HG03196 (cell line): Measurements from ENCODE around the gene PPP1R13L.
"Not testable (repeated sequence)": the region's sequence is repeated elsewhere in the genome, so short reads cannot be mapped to it uniquely, and the experiment has no call there.

ENCODE experiments used
- ATAC-seq: cut with Tn5 transposase; IDR thresholded peaks from one replicate; pipeline ENCODE4 v1.9.1; 2021; ENCODE audit not compliant: unreplicated experiment

PPP1R13L gene

DNA sequence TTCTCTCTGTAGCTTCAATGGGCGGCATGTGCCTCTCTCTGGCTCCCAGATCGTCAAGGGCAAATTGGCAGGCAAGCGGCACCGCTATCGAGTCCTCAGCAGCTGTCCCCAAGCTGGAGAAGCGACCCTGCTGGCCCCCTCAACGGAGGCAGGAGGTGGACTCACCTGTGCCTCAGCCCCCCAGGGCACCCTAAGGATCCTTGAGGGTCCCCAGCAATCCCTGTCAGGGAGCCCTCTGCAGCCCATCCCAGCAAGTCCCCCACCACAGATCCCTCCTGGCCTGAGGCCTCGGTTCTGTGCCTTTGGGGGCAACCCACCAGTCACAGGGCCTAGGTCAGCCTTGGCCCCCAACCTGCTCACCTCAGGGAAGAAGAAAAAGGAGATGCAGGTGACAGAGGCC is 3.3 kb upstream of the PPP1R13L start:
- no peak for ATAC-seq

DNA sequence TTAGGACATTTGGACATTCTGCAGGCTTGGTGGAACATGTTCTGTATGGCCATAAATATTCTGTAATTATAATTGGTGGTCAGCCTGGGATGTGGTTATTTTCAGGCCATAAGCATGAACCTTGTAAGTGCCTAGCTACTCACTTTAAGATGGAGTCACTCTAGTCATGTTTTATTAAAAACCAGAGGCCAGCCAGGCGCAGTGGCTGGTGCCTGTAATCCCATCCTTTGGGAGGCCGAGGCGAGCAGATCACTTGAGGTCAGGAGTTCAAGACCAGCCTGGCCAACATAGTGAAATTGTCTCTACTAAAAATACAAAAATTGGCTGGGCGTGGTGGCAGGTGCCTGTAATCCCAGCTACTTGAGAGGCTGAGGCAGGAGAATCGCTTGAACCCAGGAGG is 2.7 kb upstream of the PPP1R13L start:
- ATAC-seq, result not testable (repeated sequence)

DNA sequence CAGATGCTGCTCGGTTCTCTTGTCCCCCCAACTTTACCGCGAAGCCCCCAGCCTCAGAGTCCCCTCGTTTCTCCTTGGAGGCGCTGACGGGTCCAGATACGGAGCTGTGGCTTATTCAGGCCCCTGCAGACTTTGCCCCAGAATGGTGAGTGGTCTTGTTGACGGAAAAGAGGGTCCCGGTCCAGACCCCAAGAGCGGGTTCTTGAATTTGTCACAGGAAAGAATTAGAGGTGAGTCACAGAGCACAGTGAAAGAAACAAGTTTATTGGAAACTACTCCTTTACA is 2.2 kb upstream of the PPP1R13L start:
- ATAC-seq, result no peak

DNA sequence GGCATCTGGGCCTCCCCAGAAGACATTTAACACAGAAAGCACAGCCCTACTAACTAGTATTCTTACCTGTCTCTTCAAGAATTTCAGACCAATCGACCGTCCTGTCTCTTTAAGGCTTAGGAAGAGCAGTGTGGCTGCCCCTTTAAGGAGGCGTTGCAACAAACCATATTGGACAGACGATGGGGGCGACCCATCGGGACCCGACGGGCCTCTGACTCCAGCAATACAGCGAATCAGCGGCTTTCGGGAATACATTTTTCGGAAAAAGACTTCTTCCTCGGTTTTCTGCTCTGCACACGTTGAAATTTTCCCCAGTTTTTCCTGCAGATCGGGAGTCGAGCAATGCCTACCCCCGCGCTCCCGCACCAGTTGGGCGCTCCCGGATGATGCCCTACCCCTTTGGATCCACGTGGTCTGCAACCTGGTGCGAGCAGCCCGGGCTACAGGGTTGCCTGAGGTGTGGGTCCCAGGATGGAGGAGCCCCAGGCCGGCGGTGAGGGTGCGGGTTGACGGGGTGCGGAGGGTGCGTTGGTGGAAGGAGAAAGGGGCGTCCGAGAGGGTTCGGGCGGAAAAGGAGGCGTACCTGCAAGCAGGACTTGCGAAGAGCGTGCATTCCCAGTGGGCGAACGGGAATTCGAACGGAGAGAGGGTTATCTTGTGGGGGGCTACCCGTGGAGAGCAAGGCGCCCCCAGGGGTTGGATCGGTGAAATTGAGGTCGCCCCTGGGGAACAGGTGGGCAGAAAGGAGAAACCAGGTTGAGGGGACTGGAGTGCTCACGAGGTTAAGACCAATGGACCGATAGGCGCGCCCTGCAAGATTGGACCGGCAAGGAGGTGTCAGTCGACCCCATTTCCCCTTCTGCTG is 1.6 kb upstream of the PPP1R13L start, which contains the start of gene POLR1G:
TSS of gene POLR1G (plus strand) at position 419 of the 865 bp plus-strand sequence. CDS start at position 472, 53 bp downstream.
- ATAC-seq, result peak; percentile 66

DNA sequence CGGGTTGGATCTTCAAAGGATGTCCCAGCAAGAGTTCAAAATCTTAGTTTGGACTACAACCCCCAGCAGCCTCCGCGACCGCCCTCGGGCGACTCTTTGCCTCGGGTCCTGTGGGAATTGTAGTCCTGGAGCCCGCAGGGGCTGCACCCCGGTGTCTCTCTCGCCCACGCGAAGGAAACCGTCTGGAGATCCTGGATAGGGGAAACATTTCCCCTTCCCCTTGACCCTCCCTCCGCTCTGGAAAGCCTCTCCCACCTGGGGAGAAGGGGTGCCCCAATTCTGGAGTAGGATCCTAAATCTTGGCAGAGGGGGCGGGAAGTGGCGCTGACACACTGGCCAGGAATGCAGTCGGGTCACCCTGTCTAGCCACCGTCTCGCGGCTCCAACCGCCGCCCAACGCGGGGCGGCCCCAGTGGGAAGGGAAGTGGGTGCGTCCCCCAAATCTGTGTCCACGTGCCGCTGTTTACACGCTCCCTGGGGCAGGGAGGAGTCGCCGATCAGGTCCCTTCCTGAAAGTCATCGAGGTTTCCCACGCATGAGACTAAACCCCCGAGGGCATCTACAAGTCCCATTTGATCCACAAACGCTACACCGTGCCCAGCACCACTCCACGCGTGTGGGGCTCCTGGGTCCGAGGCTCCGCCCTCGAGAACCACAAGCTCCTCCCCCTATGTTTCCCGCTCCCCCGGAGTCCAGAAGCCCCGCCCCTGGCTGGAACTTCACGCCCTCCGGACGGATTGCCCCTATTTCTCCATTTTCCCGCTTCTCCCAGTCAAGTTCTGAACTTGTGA is 761 bp upstream of the PPP1R13L start:
- ATAC-seq, result peak; percentile 44

DNA sequence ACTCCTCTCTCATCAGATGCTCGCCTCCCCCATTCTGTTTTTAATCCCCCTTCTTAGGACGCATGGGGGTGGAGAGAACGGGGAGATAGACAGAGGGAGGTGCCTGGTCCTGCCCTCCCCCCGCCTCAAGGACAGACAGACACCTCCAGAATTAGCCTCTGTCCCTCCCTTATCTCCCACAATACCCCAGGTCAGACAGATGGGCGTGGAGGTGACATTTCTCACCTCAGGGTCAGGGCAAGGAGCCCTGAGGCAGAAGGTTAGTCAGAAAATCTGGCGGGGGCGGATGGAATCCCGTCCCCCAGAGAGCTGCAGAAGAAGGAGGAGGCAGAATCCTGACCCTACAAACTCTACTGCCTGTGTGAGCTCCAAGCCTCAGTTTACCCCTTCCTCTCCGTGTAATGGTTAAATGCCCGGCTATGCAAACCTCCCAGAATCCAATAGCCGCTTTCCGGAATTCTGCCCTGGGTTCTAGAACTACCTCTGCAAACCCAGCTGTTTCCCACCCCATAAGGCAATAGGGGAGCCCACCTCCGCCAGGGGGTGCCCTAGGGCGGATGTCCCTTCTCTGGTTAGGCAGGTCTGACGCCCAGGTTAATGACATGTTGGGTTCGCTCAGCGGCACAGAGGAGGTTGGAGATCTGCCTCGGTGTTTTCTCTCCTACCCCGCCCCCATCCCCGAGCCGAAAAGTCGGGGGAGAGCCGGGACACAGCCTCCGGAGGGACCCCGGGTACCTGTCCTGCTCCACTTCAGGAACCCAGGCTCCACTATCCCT is 900 bp downstream of the PPP1R13L start:
- no peak for ATAC-seq

DNA sequence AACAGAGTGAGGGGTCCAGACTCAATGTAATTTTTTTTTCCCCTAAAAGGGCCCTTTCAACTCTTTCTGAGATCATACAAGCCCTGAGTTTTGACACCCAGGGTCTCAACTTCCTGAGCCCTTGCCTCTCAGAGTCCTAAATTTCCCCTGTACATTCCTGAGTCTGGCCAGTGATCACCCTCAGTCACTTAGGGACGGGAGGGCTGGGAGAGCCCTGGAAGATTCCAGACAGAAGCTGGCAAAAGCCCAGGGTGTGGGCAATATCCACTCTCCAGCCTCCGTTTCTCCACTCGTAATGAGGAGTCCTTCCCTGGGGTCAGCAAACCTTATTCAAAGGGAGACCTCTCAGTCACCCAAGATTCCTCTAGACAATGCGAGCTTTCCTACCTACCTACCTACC is 1.6 kb downstream of the PPP1R13L start:
- ATAC-seq, result no peak

DNA sequence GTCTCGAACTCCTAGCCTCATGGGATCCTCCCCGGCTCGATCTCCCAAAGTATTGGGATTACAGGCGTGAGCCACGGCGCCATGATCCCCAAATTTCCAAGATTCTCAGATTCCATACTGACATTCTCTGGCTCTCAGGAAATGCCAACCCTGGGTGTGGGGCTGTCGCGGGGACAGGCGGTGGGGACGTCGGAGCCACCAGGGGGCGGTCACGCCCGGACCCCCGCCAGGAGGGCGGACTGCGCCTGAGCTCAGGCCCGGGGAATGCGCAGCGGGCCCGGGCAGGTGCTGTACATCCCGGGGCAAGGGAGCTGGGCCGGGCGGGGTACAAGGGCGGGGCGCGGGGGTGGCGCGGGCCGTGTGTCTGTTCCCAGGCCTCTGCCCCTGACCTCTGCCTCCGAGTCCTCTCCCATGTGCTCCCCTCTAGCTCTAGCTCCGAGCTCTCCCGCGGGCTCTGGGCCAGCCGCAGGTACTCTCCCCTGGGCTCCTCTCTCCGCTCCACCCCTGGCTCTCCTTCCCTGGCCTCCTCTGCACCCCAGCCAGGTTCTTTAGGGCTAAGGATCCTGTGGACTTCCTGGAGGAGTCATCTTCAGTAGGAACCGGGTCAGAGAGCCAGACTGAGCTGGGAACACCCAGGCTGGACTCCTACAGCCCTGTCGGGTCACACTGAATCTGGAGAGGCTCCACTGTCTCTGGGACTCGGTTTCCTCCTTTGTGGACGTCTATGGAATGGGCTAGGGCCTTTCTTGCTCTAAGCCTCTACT is 2.4 kb downstream of the PPP1R13L start:
- ATAC-seq, result no peak

DNA sequence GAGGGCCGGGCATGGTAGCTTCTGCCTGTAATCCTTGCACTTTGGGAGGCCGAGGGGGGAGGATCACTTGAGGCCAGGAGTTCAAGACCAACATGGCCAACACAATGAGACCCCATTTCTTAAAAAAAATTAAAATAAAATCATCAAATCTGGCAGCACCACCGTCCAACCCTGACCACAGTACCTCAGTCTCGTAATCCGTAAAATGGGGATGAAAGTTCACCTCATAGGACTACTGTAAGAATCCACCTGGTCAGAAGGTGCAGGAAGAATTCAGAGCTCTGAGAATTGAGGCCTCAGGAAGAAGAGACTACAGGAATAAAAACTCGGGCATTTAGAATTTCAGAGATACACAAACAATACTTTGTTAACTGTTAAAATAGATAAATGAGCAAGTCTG is 3.1 kb downstream of the PPP1R13L start:
- ATAC-seq, result no peak

DNA sequence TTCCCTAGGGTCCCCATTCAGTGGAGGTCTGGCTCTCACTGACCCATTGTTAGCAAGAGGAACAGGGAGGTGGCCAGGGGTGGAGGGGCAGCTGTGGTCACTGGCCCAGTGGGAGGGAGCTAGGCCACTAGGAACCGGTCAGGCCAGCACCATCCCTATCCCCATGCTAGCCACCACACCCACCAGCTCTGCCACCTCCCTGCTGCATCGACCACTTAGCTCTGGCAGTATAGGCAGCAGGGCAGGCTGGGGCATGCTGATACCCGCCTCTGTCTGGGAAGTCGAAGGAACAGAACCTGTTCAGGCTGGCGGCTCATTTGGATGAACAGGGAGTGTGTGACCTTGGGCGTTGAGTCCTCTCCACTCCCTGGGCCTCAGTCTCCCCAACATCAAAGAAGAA is 4.7 kb downstream of the PPP1R13L start:
- no peak for ATAC-seq

DNA sequence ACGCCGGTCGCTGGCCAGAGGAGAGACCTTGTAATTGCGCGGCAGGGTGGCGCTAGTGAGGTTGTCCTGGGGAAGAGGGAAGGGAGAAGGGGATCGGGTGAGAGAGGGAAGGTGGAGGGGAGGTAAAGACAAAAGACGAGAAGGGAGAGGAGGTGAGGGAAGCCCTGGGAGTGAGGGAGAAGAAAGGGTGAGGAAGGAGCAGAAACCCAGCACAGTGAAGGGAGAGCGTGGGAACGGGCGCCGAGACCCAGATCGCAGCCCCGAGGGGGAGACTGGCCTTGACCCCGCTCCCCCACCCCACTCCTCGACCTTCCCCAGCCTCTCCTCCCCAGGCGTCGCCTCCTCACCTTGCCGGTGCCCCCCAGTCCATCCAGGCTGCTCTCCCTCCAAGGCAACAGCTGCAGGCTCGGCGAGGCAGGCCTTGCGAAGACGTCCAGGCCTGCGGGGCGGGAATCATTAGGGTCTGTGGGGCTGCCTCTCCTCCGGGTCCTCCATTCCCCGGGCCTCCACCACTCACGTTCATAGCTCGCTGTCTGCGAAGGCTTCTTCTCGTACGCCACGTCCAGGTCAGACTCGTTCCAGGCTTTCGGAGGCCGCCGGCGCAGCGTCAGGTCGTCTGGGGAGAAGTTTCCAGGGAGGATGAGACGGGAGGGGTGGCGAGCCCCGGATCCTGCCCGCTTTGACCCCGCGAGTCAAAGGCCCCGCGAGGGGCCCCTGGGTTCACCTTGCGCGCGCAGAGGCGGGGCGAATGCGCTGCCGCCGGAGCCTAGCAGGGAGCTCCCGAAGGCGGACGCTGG is 8.8 kb downstream of the PPP1R13L start:
- no peak for ATAC-seq

DNA sequence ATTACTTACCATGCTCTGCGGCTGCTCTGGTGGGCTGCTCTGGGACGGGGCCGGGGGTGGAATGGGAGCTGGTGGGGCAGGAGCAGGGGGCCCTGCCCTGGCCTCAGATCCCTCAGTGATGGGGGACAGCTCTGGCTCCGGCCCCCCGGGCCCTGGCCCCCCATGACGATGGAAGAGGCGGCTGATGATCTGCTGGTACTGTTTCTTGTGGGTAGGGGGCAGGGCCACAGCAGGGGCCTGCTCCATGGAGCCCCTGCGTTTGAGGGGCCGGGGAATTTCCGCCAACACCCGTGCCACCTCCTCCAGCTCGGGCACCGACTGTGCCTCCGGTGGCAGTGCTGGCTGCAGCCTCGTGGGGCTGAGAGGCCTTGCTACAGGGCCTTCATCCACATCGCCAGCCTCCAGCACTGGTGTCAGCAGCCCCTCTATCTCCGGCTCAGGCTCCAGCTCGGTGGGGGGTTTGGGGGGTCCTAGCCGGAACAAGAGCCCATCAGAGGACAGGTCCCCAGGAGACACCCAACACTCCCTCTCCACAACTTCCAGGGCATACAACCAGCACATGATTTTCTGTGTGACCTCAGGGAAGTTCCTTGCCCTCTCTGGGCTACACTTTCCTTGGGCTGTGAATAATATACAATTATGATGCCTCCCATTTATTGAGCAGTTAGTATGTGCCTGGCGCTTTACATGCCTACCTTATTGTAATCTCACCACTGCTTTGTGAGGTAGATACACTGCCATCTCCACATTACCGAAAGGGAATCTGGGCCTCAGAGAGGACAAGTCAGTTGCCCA is 12.8 kb downstream of the PPP1R13L start:
- ATAC-seq, result no peak

DNA sequence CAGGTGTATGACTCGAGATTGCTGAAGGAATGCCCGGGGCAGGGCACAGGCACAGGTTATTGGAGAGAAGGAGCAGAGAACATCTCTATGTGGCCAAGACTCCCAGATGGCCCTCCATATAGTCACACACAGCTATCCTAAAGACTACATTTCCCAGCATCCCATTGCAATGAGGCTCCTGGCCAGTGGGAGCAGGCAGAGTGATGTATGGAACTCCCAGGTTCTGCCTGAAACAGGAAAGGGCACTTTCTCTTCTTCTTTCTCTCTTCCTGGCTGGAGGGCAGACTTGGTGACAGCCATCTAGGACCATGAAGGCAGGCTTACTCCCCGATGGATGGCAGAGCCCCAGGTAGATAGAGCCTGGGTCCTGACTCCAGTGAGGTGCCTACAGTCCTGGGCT is 13.5 kb downstream of the PPP1R13L start:
- ATAC-seq, result no peak

DNA sequence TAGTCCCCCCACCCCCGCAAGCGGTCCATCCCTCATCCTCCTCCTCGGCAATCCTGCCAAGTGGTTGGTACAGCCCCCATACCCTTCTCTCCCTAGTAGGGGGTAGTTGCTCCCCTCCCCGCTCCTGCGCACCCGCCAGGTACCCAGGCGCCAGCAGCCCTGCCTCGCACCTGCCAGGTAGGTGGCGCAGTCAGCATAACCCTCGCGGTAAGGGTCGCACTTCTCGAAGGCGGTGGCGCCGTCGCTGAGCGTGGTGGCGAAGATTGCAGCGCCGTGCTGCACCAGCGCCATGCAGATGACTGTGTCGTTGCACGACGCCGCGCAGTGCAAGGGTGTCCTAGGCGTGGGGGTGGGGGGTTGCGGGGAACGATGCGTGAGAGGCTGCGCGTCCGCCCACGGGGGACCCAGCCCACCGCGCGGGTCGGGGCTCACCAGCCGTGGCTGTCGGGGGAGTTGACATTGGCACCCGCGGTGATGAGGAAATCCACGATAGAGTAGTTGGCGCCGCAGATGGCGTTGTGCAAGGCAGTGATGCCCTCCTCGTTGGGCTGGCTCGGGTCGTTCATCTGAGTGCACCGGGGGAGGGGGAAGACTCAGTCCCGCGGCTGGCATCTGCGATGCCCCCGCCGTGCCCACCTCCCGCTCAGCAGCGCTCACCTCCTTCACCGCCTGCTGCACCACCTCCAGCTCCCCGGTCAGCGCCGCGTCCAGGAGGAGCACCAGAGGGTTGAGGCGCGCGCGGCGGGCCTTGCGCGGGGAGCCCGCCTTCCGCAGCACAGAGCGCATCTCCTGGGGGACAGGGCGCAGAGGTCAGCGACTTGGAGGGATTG is 19.3 kb downstream of the PPP1R13L start:
- no peak for ATAC-seq

DNA sequence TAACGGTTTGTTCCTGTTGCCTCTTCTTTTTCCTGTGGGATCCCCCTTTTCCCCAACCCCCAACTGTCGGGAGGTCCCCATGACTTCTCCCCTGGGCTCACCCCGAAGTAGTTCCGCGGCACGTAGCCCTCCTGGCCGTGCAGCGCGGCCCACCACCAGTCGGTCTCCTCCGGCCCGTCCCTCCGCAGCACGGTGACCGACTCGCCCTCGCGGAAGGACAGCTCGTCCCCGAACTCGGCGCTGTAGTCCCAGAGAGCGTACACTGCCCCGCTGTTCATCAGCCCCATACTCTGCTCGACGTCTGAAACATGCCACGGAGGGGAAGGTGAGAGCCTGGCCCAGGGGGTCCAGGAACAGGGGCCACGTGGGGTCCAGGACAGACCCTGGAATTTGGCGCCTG is 22.4 kb downstream of the PPP1R13L start:
- no peak for ATAC-seq

DNA sequence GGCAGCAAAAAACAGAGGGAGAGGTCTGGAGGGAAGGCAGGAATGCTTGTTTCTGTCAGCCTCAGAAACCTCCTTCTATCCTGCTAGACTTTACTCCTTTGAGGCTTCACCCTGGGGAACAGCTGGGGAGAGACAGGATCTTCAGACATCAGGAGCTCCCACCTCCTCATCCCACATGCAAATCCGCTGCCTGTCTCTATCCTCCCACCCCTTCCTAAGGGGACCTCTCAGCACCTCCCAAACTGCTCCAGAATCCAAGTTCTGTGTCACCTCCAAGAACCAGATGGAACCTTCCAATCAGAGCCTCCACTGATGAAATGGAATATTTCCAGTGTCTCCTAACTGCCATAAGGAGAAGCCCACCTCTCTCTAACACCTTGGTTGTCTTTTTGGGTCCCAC is 24.8 kb downstream of the PPP1R13L start:
- no peak for ATAC-seq

DNA sequence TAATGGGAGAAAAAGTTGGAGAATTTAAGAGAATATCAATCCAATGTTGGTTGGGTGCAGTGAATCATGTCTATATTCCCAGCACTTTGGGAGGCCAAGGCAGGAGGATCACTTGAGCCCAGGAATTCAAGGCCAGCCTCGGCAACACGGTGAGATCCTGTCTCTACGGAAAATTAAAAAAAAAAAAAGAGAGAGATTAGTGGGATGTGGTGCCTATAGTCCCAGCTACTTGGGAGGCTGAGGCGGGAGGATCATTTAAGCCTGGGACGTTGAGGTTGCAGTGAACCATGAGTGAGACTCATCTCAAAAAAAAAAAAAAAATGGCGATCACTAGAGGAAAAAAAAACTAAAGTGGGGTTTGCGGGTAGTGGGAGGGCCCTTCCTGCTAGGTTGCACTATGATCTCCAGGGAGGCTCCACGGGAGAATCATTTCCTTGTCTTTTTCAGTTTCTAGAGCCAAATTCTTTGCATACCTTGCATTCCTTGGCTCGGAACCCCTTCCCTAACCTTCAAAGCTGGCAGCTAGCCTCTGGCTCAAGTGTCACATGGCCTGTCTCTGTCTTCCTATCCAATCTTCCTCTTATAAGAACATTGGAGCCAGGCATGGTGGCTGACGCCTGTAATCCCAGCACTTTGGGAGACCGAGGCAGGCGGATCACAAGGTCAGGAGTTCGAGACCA is 28.7 kb downstream of the PPP1R13L start:
- ATAC-seq, result no peak
